Heart right ventricle (tissue), 16 donors: Measurements from ENCODE around the gene FZD1. TPM values are rescaled to one million over a fixed set of nuclear protein-coding genes. Genes with fewer than 3 reads are reported as not detected.
A peak's percentile ranks its signal among the peaks of the same experiment; 100 is the strongest.
"Not testable (repeated sequence)": the region's sequence is repeated elsewhere in the genome, so short reads cannot be mapped to it uniquely, and the experiment has no call there.

Experiments used
- ATAC-seq, 8 donors: fragments of 200-7000 bp; cut with Tn5 transposase; one replicate each; pipeline ENCODE4 v1.9.1; 2020; ENCODE audit warnings: mild to moderate bottlenecking in 8 of 8, moderate library complexity in 8 of 8, moderate number of reproducible peaks in 1 of 8
- DNase-seq, 2 donors: peaks; one replicate each; pipeline ENCODE4 v3.0.0-alpha.2; 2020
- H3K27ac ChIP-seq, 10 donors: fragments of 200-600 bp; sonication (generic) in 2 of 10; one replicate each; pipeline versions ENCODE4 v1.5.0 to v1.8.0; 2020 to 2022; ENCODE audit warnings: mild to moderate bottlenecking in 3 of 10
- H3K27me3 ChIP-seq, 7 donors: fragments of 200-600 bp; one replicate each; pipeline ENCODE4 v1.8.0; 2021 to 2022; ENCODE audit warnings: mild to moderate bottlenecking in 2 of 7
- H3K36me3 ChIP-seq, 9 donors: fragments of 200-600 bp; sonication (generic) in 1 of 9; one replicate each; pipeline versions ENCODE4 v1.5.0 to v1.8.0; 2020 to 2022; ENCODE audit warnings: mild to moderate bottlenecking in 2 of 9
- H3K4me1 ChIP-seq, 9 donors: fragments of 200-600 bp; sonication (generic) in 1 of 9; one replicate each; pipeline versions ENCODE4 v1.5.0 to v1.8.0; 2020 to 2022; ENCODE audit warnings: mild to moderate bottlenecking in 4 of 9
- H3K4me3 ChIP-seq, 10 donors: fragments of 200-600 bp; sonication (generic) in 2 of 10; one replicate each; pipeline versions ENCODE4 v1.5.0 to v1.8.0; 2020 to 2022; ENCODE audit warnings: mild to moderate bottlenecking in 7 of 10, moderate library complexity in 2 of 10
- H3K9me3 ChIP-seq, 11 donors: fragments of 200-600 bp in 10 of 11; sonication (generic) in 2 of 11; one replicate each; pipeline versions ENCODE4 v1.5.0 to v1.8.0; 2013 to 2022; ENCODE audit warnings: mild to moderate bottlenecking in 2 of 11, control low read depth in 1 of 11, moderate library complexity in 1 of 11
- CTCF ChIP-seq, 9 donors: fragments of 200-600 bp; sonication (generic) in 2 of 9; IDR thresholded peaks; one replicate each; pipeline versions ENCODE4 v1.5.0 to v1.8.0; 2021 to 2022; ENCODE audit warnings: antibody characterized with exemption in 9 of 9, mild to moderate bottlenecking in 5 of 9, moderate library complexity in 1 of 9
- WGBS, 2 donors: extraction: QIAGEN DNeasy Blood & Tissue Kit; methylation state at CpG; one replicate each; pipeline ENCODE4 v1.1.7; 2013; ENCODE audit warnings: inconsistent platforms in 1 of 2; 5-methylcytosine and 5-hydroxymethylcytosine counted together
- intact Hi-C, 10 donors: fragments of 100-400 bp; cut with DNase I; formaldehyde crosslinking; loops; one replicate each; pipeline versions ENCODE4 v1.11.1 to v1.14.2; 2022
- polyA plus RNA-seq, 2 donors: library from polyadenylated mRNA; stranded (reverse); fragments of 200-250 nt; gene quantifications; one replicate each; pipeline ENCODE4 v1.2.3, GENCODE V29; 2013
- total RNA-seq, 10 donors: library from RNA; stranded (reverse); fragmentation: NEBNext Ultra II Directional in 3 of 10; extraction: Animal tissue kit (Norgen Biotek cat#: 25700) in 3 of 10; gene quantifications; one replicate each; pipeline versions ENCODE4 v1.2.1 to v1.2.4, GENCODE V29; 2021 to 2023
- donor health status: Arrhythmogenic right ventricular cardiomyopathy.
- donor health status: ischemic (EF 13 %, LVEDD 7.1; RV severe dilation, severe dysfunction).
- donor health status: healthy with polysubstance abuse.
- donor health status: DM: no; HTN: yes; CAD: no.
- donor health status: DM: no; HTN: no; CAD: no.
- donor health status: ischemic (EF 25% LVEDD 6.9; RV normal size, moderate dysfunction).
- donor health status: ischemic (EF 25% LVEDD 5.7; RV mildly dilated, moderate dysfunction).
- donor health status: healthy.
- donor health status: DM: yes; HTN: yes; CAD: no.
- donor health status: Ischemic cardiomyopathy.
- donor health status: ischemic (EF 35%, LVEDD 5.7; RV mildly dilated, moderate dysfunction).
- donor health status: nonischemic (EF 11% LVEDD 7.7; RV severe dilation, severe dysfunction).
- donor health status: DM: yes; HTN: yes; CAD: no.
- donor health status: PGD.
- donor health status: ischemic (EF 29% LVEDD 5.4; RV normal size, mild dysfunction).
- donor health status: nonischemic (EF 23%, LVEDD 6.1; RV moderate dilation, normal function).

The FZD1 gene
- total and polyA plus RNA-seq, 12 donors = 3.8 to 36.0 (median 15.6) TPM

- 96% methylated on average over 2 of the region's 2 CpGs for WGBS, 2 donors
- ATAC-seq = no peak
- DNase-seq = no peak
- Histone ChIP-seq H3K36me3 (no peaks in the 10 kb centered on the region), H3K27me3 (no peaks in the 10 kb centered on the region), H3K9me3 (peaks cover 0 to 12% (median 0%) of the 10 kb centered on the region in 11 donors), H3K27ac (no peak overlapping the region), H3K4me3 (no peak overlapping the region), H3K4me1 (peaks cover 0 to 2% (median 0%) of the 10 kb centered on the region in 9 donors)
- intact Hi-C loops = loop anchor here in 1 of 10 donors (10.0 kb wide), 1 partner anchor 119 kb away; no protein-coding TSS in a partner anchor
- TF ChIP-seq CTCF (IDR thresholded peaks at IDR 0.05) = no peak
These were observed 42.0 kb downstream of the FZD1 start for GRCh38 chr7:91306266-91306665.

GRCh38 chr7:91307467-91307866 is 43.2 kb downstream of the FZD1 start:
- ATAC-seq = no peak
- no peak for TF ChIP-seq CTCF (IDR thresholded peaks at IDR 0.05)
- no peak for DNase-seq
- peaks cover 0 to 12% (median 0%) of the 10 kb centered on the region in 11 donors for H3K9me3 ChIP-seq
- intact Hi-C loops = loop anchor here in 1 of 10 donors (10.0 kb wide), 1 partner anchor 117 kb away; no protein-coding TSS in a partner anchor
- H3K4me1 ChIP-seq = no peaks in the 10 kb centered on the region
- H3K36me3 ChIP-seq = no peaks in the 10 kb centered on the region
- H3K27me3 ChIP-seq = no peaks in the 10 kb centered on the region
- WGBS, 2 donors = 97% methylated on average over 3 of the region's 3 CpGs
- no peak overlapping the region for H3K27ac ChIP-seq
- no peak overlapping the region for H3K4me3 ChIP-seq

- H3K9me3 ChIP-seq = peaks cover 0 to 12% (median 0%) of the 10 kb centered on the region in 11 donors
- not testable (repeated sequence) for H3K4me1 ChIP-seq, DNase-seq, H3K27me3 ChIP-seq, H3K36me3 ChIP-seq, ATAC-seq, H3K4me3 ChIP-seq
- 69 to 82% methylated on average over 3 of the region's 3 CpGs for WGBS, 2 donors
- peak overlapping the region in 1 of 10 donors; percentile 52 for H3K27ac ChIP-seq
- intact Hi-C loops = loop anchor here in 1 of 10 donors (10.0 kb wide), 1 partner anchor 117 kb away; no protein-coding TSS in a partner anchor
These were observed 44.0 kb downstream of the FZD1 start for GRCh38 chr7:91308191-91308590.

GRCh38 chr7:91310830-91311460 is 46.7 kb downstream of the FZD1 start:
- 86 to 93% methylated on average over 7 of the region's 7 CpGs for WGBS, 2 donors
- no peak overlapping the region for H3K27ac ChIP-seq
- peaks cover 0 to 12% (median 0%) of the 10 kb centered on the region in 11 donors for H3K9me3 ChIP-seq
- H3K36me3 ChIP-seq = no peaks in the 10 kb centered on the region
- no peaks in the 10 kb centered on the region for H3K27me3 ChIP-seq
- DNase-seq = no peak
- peak in 3 of 8 donors; percentile 37 to 75 (median 58) for ATAC-seq
- intact Hi-C loops = no loop called here
- TF ChIP-seq CTCF (IDR thresholded peaks at IDR 0.05) = no peak
- no peak overlapping the region for H3K4me3 ChIP-seq
- H3K4me1 ChIP-seq = no peaks in the 10 kb centered on the region

GRCh38 chr7:91311839-91312238 is 47.6 kb downstream of the FZD1 start:
- WGBS, 2 donors = 93 to 94% methylated on average over 1 of the region's 1 CpG
- H3K4me3 ChIP-seq = no peak overlapping the region
- intact Hi-C loops = no loop called here
- H3K36me3 ChIP-seq = no peaks in the 10 kb centered on the region
- H3K9me3 ChIP-seq = peaks cover 0 to 11% (median 0%) of the 10 kb centered on the region in 11 donors
- ATAC-seq (no peak), DNase-seq (no peak)
- H3K27me3 ChIP-seq = no peaks in the 10 kb centered on the region
- no peak for TF ChIP-seq CTCF (IDR thresholded peaks at IDR 0.05)
- H3K27ac ChIP-seq = no peak overlapping the region
- no peaks in the 10 kb centered on the region for H3K4me1 ChIP-seq
